Measurements from ENCODE around the gene TBXA2R.
"Not testable (repeated sequence)": the region's sequence is repeated elsewhere in the genome, so short reads cannot be mapped to it uniquely, and the experiment has no call there.

TBXA2R gene

GRCh38 chr19:3606690-3607289 lies at the start of gene TBXA2R:
Gene TBXA2R (minus strand): TSS chr19:3606875. CDS start chr19:3600634, 6,241 bp downstream.
- peak; percentile 76 for DNase-seq

- no peak for DNase-seq
Measured at GRCh38 chr19:3656073-3656746, 49.5 kb upstream of the TBXA2R start.

- DNase-seq = no peak
Measured at GRCh38 chr19:3655402-3656072, 48.9 kb upstream of the TBXA2R start.

- DNase-seq = no peak
Measured at GRCh38 chr19:3653865-3654513, 47.3 kb upstream of the TBXA2R start.

GRCh38 chr19:3653081-3653795 lies 46.6 kb upstream of the TBXA2R start:
- DNase-seq = no peak

- no peak for DNase-seq
Measured at GRCh38 chr19:3652422-3652821, 45.7 kb upstream of the TBXA2R start.

- no peak for DNase-seq
Measured at GRCh38 chr19:3651684-3652083, 45.0 kb upstream of the TBXA2R start.

- no peak for DNase-seq
Measured at GRCh38 chr19:3649888-3650287, 43.2 kb upstream of the TBXA2R start.

GRCh38 chr19:3648037-3648905 lies 41.6 kb upstream of the TBXA2R start:
- no peak for DNase-seq

- not testable (repeated sequence) for DNase-seq
Measured at GRCh38 chr19:3647102-3647501, 40.4 kb upstream of the TBXA2R start.

- no peak for DNase-seq
Measured at GRCh38 chr19:3646336-3647092, 39.8 kb upstream of the TBXA2R start.

GRCh38 chr19:3645726-3646125 lies 39.1 kb upstream of the TBXA2R start:
- DNase-seq = no peak

- DNase-seq = no peak
Measured at GRCh38 chr19:3645067-3645396, 38.4 kb upstream of the TBXA2R start.

- no peak for DNase-seq
Measured at GRCh38 chr19:3644351-3645066, 37.8 kb upstream of the TBXA2R start.

- no peak for DNase-seq
Measured at GRCh38 chr19:3643674-3644313, 37.1 kb upstream of the TBXA2R start.

- DNase-seq = no peak
Measured at GRCh38 chr19:3642987-3643673, 36.5 kb upstream of the TBXA2R start.

GRCh38 chr19:3642296-3642695 lies 35.6 kb upstream of the TBXA2R start:
- no peak for DNase-seq

- DNase-seq = no peak
Measured at GRCh38 chr19:3641515-3642269, 35.0 kb upstream of the TBXA2R start.

- DNase-seq = no peak
Measured at GRCh38 chr19:3639479-3639878, 32.8 kb upstream of the TBXA2R start.
